Right ventricle myocardium superior (tissue), 1 donor: ENCODE data around the gene SNAP23. TPM values are rescaled to one million over a fixed set of nuclear protein-coding genes. Genes with fewer than 3 reads are reported as not detected.

ENCODE experiments used
- ATAC-seq: fragments of 200-7000 bp; cut with Tn5 transposase; one replicate; pipeline ENCODE4 v1.9.1; 2020; ENCODE audit warnings: mild to moderate bottlenecking; ENCODE audit not compliant: poor library complexity
- DNase-seq: peaks from one replicate; pipeline ENCODE4 v3.0.0-alpha.2; 2020
- intact Hi-C: fragments of 100-400 bp; cut with DNase I; formaldehyde crosslinking; loops from one replicate; pipeline ENCODE4 v1.11.2; 2022
- long read RNA-seq: library from polyadenylated mRNA; unstranded; transcript quantifications from one replicate; pipeline ENCODE4 v2.0.0, GENCODE V29; 2021
- total RNA-seq: library from RNA; stranded (reverse); fragmentation: NEBNext Ultra II Directional; extraction: Animal tissue kit (Norgen Biotek cat#: 25700); gene quantifications from one replicate; pipeline ENCODE4 v1.2.1, GENCODE V29; 2021
- donor health status: DM: no; HTN: yes; CAD: no; lungs with severe emphysema.

The SNAP23 gene
- total RNA-seq: 21.2 TPM
- long read RNA-seq, transcript SNAP23-201 (8 exons, 2,687 nt): major isoform, 27 of 56 reads
- long read RNA-seq, partial matches to known transcripts: 3 of 56 reads
- long read RNA-seq, other reads (novel, unspliced or antisense): 25 of 56 reads

- intact Hi-C loops: no loop called here
- ATAC-seq: peak; percentile 95
- peak; percentile 96 for DNase-seq
Observed at GRCh38 chr15:42495361-42496212, at the start of gene SNAP23. Gene SNAP23, plus strand, starts transcription at chr15:42495634. Its CDS starts 16,213 bp downstream, at chr15:42511847.

- ATAC-seq: peak; percentile 51
- DNase-seq: no peak
- intact Hi-C loops: no loop called here
Observed at GRCh38 chr15:42447599-42447998, 47.8 kb upstream of the SNAP23 start.

- intact Hi-C loops: no loop called here
- ATAC-seq (no peak), DNase-seq (no peak)
Observed at GRCh38 chr15:42448281-42448680, 47.2 kb upstream of the SNAP23 start.

GRCh38 chr15:42449770-42450424, 45.5 kb upstream of the SNAP23 start:
- ATAC-seq: peak; percentile 53
- DNase-seq: no peak
- intact Hi-C loops: no loop called here

- ATAC-seq (no peak), DNase-seq (no peak)
- intact Hi-C loops: no loop called here
Observed at GRCh38 chr15:42450425-42450790, 45.0 kb upstream of the SNAP23 start.

- intact Hi-C loops: no loop called here
Observed at GRCh38 chr15:42453826-42454225, 41.6 kb upstream of the SNAP23 start.

GRCh38 chr15:42456531-42456930, 38.9 kb upstream of the SNAP23 start:
- ATAC-seq (peak; percentile 26), DNase-seq (no peak)
- intact Hi-C loops: no loop called here

More at GRCh38 chr15:42453826-42454225, 41.6 kb upstream of the SNAP23 start:
- ATAC-seq (no peak), DNase-seq (no peak)

GRCh38 chr15:42456971-42457370, 38.5 kb upstream of the SNAP23 start:
- DNase-seq (no peak), ATAC-seq (peak; percentile 53)
- intact Hi-C loops: no loop called here

DNA sequence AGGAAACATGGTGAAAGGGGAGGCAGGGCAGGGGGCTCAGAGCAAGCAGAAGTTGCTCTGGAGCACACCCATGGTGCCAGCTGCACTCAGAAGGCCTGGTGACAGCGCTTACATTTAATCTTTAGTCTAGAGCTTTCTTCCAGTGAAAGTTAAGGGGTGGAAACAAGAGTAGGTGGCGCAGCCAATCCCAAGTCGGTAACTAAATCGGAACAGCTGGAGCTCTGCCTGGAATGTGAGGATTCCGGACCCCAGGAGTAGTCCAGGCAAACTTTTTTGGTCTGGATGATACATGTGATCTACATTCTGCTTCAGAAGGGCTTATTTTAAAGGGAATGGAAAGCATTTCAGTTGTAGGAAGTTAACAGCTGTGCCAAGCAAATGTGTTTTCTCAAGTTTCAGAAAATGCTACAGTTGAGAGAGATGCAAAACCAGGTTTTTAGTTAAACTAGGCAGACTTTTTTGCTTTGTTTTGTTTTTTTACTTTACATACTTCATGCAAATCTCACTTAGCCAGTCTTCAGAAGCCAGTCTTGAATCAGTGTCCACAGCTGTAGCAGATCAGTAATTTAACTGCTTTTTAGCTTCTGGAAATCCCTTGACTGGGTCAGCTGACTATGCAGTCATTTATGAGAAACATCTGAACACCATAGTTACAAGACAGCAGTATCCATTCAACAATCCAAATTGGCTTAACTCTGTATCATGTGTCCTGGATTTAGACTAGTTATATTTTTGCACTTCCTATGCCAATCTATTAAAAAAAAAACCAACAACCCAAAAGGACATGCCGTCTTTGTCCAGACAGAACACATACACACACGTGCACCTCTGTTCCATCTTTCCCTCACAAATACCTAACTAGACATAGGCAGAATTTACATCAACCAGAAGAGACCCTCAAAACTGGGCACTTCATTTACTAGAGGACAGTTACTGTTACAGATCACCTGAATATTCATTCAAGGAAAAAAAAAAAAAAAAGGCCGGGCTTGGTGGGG, 37.7 kb upstream of the SNAP23 start:
- ATAC-seq (peak; percentile 92), DNase-seq (peak; percentile 73)
- intact Hi-C loops: no loop called here

- no peak for DNase-seq
- intact Hi-C loops: no loop called here
- no peak for ATAC-seq
Observed at GRCh38 chr15:42461261-42461660, 34.2 kb upstream of the SNAP23 start.

DNA sequence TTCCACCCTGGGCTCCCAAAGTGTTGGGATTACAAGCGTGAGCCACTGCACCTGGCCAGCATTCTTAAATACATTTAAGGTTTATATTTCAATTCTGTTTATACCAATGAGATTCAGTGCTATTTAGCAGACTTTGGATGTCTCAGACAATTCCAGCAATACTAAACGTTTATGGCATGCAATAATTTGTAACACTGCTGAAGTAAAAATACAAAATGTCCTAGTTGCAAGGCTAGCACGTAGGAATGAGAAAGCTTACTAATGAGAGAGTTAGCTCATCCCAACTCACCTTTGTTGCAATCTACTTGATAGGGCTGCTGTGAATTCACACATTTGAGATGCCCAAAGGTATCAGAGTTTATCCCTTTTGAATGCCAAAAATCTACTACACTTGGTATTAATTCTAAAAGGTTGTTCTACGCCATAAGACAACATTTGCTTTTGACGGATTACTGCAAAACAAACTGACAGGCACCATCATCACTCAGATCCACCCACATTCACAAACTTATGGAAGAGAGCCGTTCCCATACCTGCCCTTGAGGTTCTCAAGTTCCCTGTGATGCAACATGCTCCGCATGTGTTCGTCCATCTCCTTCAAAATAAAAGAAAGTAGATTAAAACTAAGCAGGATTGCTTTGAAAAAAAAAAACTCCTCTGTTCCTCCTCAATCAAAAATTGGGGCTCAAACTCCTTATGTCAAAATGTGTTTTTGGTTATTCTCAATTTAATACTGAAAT, 29.7 kb upstream of the SNAP23 start:
- intact Hi-C loops: no loop called here
- ATAC-seq (no peak), DNase-seq (no peak)

DNA sequence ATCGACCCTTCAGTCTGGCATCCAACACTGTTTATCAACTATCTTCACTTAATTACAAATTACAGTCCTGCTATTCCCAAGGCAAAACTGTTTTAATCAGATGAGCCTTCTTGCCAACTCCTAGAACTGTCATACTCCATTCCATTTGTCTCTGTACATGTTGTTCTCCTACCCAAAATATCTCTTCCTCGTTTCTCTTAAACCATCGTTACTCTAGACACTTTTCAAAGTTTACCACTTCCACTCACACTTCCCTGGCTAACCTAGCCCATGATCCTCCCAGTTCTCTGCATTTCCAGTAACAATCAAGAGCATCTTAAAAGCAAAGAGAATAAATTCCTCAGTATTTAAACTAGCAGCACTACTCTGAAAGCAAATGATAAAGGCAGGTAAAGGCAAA, 24.4 kb upstream of the SNAP23 start:
- no peak for DNase-seq
- intact Hi-C loops: no loop called here
- peak; percentile 55 for ATAC-seq

- ATAC-seq (no peak), DNase-seq (no peak)
- intact Hi-C loops: no loop called here
Observed at GRCh38 chr15:42474827-42475226, 20.6 kb upstream of the SNAP23 start.

DNA sequence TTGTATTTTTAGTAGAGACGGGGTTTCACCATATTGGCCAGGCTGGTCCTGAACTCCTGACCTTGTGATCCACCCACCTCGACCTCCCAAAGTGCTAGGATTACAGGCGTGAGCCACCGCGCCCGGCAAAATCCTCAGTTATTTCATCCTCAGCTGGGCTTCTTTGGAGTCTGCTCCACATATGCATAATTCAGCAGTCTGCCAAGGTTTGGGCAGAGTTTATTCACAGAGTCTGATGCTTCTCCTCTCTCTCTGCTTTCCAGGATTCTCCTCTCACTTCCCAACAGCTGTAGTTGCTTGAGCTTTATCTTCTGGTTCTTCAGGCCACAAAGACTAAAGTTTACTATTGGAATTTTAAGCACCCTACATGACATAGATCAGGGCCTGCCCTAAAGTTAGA, 12.7 kb upstream of the SNAP23 start:
- no peak for ATAC-seq
- intact Hi-C loops: no loop called here
- DNase-seq: no peak

DNA sequence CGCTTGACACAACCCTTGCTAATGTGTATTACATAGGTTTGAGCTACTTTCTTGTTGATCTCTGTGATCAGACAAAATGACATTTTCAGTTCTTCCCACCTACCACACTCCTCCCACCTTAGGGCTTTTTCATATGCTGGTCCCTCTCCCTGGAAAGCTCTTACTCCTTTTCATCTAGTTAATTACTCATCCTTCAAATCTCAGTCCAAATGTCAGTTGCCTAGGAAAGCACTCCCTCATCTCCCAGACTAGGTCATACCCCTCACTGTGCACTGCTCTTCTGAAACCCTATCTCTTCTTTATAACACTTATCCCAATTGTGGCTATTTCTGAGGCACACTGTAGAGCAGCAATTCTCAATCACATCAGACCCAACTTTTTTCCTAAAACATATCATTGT, 11.8 kb upstream of the SNAP23 start:
- intact Hi-C loops: no loop called here
- DNase-seq (no peak), ATAC-seq (no peak)

DNA sequence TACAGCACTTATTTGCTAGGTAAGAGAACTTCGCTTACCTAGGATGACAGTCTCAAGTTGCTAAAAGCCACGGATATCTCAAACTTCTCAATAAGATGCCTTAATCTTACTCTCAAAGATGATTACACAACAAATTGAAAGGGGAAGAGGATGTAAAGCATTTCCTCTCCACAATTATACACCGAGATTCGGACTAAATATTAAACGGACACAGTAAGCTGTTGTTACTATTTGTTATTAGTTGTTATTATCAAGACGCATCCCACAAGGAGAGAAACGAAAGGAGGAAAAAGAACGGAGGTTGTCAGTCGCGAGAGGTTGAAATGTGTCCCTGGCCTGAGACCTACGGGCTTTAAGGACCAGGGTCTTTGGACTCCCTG, 5.2 kb upstream of the SNAP23 start:
- ATAC-seq (peak; percentile 1), DNase-seq (no peak)
- intact Hi-C loops: no loop called here

DNA sequence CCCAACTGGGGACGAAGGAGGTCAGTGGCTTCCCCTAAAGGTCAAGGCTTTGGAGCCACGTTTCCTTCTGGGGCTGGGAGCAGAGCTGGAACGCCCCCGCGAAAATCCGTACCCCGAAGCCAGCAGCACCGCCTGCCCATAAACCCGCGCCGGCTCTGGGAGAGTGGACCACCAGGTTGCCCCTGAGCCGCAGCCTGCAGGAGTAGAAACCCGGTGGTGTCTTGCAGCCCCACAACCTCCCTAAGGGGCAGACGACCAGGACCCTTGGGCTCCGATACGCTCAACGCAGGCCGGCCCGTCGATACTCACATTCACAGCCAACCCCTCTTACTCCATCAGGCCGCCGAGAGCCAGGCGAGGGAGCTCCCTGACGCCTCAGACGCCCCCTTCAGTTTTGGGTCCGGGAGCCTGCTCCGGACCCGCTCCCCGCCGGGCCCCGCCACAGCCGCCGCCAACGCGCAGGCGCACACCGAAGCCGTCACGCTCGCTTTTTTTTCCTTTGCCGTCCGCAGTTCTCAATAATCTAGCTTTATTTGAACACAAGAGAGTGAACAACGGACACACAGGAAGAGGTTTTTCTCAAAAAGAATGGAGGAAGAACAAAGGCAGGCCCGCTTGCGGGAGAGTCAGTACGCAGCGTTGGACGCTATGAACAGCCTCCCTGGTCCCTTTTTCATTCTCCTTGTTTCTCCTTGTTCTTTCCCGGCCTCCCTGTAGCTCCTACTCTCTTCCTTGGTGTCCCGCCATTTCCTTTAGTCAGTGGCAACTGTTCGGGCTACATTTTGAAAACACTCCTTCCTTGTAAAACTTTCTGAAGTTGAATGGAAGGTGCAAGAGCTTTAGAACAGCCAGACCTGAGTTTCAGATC, 4.5 kb upstream of the SNAP23 start, which contains the start of gene ZNF106:
Gene ZNF106, minus strand, starts transcription at position 471 of the 868 bp plus-strand sequence. CDS start 18,852 bp downstream, outside the sequence.
- peak; percentile 88 for DNase-seq
- ATAC-seq: peak; percentile 82
- intact Hi-C loops: no loop called here
